Measurements from ENCODE around the gene ZSWIM6. TPM values are rescaled to one million over a fixed set of nuclear protein-coding genes. Genes with fewer than 3 reads are reported as not detected.

ZSWIM6 gene
- total RNA-seq, 1 donor from 2014 or later, result 50.2 TPM

GRCh38 chr5:61319388-61320146 is 12.5 kb upstream of the ZSWIM6 start:
- Mint-ChIP-seq H3K4me1 (ENCODE audit: low read depth, unreplicated experiment) (peaks cover 3% of the 10 kb centered on the region), H3K36me3 (ENCODE audit: unreplicated experiment) (no peaks in the 10 kb centered on the region), H3K27ac (ENCODE audit: unreplicated experiment) (no peak overlapping the region), H3K4me3 (ENCODE audit: unreplicated experiment) (no peak overlapping the region), H3K27me3 (ENCODE audit: unreplicated experiment) (peaks cover 2% of the 10 kb centered on the region), H3K9me3 (ENCODE audit: unreplicated experiment) (peaks cover 1% of the 10 kb centered on the region)
- no peak for TF ChIP-seq CTCF (IDR thresholded peaks at IDR 0.05; ENCODE audit: partially characterized antibody, unreplicated experiment)
- no peak for DNase-seq

- Mint-ChIP-seq H3K27me3 (ENCODE audit: unreplicated experiment) (peaks cover 2% of the 10 kb centered on the region), H3K4me1 (ENCODE audit: low read depth, unreplicated experiment) (peaks cover 3% of the 10 kb centered on the region), H3K9me3 (ENCODE audit: unreplicated experiment) (peaks cover 1% of the 10 kb centered on the region), H3K4me3 (ENCODE audit: unreplicated experiment) (no peak overlapping the region), H3K27ac (ENCODE audit: unreplicated experiment) (no peak overlapping the region), H3K36me3 (ENCODE audit: unreplicated experiment) (no peaks in the 10 kb centered on the region)
- no peak for DNase-seq
- TF ChIP-seq CTCF (IDR thresholded peaks at IDR 0.05; ENCODE audit: partially characterized antibody, unreplicated experiment), result no peak
Measured at GRCh38 chr5:61320860-61321259, 11.2 kb upstream of the ZSWIM6 start.

GRCh38 chr5:61321669-61322068 is 10.4 kb upstream of the ZSWIM6 start:
- Mint-ChIP-seq H3K36me3 (ENCODE audit: unreplicated experiment) (no peaks in the 10 kb centered on the region), H3K27me3 (ENCODE audit: unreplicated experiment) (peaks cover 2% of the 10 kb centered on the region), H3K27ac (ENCODE audit: unreplicated experiment) (no peak overlapping the region), H3K4me1 (ENCODE audit: low read depth, unreplicated experiment) (peaks cover 3% of the 10 kb centered on the region), H3K4me3 (ENCODE audit: unreplicated experiment) (no peak overlapping the region), H3K9me3 (ENCODE audit: unreplicated experiment) (peaks cover 1% of the 10 kb centered on the region)
- TF ChIP-seq CTCF (IDR thresholded peaks at IDR 0.05; ENCODE audit: partially characterized antibody, unreplicated experiment), result no peak
- no peak for DNase-seq

- no peak for TF ChIP-seq CTCF (IDR thresholded peaks at IDR 0.05; ENCODE audit: partially characterized antibody, unreplicated experiment)
- Mint-ChIP-seq H3K27ac (ENCODE audit: unreplicated experiment) (no peak overlapping the region), H3K4me1 (ENCODE audit: low read depth, unreplicated experiment) (peaks cover 3% of the 10 kb centered on the region), H3K4me3 (ENCODE audit: unreplicated experiment) (no peak overlapping the region), H3K36me3 (ENCODE audit: unreplicated experiment) (no peaks in the 10 kb centered on the region), H3K27me3 (ENCODE audit: unreplicated experiment) (peaks cover 2% of the 10 kb centered on the region), H3K9me3 (ENCODE audit: unreplicated experiment) (peaks cover 1% of the 10 kb centered on the region)
- no peak for DNase-seq
Measured at GRCh38 chr5:61322738-61323725, 9.0 kb upstream of the ZSWIM6 start.

All from glutamatergic neuron (in vitro differentiated cells).